SK-N-DZ (cell line): ENCODE measurements around the gene BIRC5.
"Not testable (repeated sequence)": the region's sequence is repeated elsewhere in the genome, so short reads cannot be mapped to it uniquely, and the experiment has no call there.

Source experiments
- DNase-seq: peaks from one replicate; pipeline ENCODE4 v3.0.0-alpha.2; 2015; ENCODE audit warnings: low spot score

The BIRC5 gene

GRCh38 chr17:78224231-78225087 is 10.4 kb downstream of the BIRC5 start:
- DNase-seq, result no peak

DNA sequence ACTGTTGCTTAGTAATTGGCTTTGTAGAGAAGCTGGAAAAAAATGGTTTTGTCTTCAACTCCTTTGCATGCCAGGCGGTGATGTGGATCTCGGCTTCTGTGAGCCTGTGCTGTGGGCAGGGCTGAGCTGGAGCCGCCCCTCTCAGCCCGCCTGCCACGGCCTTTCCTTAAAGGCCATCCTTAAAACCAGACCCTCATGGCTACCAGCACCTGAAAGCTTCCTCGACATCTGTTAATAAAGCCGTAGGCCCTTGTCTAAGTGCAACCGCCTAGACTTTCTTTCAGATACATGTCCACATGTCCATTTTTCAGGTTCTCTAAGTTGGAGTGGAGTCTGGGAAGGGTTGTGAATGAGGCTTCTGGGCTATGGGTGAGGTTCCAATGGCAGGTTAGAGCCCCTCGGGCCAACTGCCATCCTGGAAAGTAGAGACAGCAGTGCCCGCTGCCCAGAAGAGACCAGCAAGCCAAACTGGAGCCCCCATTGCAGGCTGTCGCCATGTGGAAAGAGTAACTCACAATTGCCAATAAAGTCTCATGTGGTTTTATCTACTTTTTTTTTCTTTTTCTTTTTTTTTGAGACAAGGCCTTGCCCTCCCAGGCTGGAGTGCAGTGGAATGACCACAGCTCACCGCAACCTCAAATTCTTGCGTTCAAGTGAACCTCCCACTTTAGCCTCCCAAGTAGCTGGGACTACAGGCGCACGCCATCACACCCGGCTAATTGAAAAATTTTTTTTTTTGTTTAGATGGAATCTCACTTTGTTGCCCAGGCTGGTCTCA is 11.2 kb downstream of the BIRC5 start:
- no peak for DNase-seq

DNA sequence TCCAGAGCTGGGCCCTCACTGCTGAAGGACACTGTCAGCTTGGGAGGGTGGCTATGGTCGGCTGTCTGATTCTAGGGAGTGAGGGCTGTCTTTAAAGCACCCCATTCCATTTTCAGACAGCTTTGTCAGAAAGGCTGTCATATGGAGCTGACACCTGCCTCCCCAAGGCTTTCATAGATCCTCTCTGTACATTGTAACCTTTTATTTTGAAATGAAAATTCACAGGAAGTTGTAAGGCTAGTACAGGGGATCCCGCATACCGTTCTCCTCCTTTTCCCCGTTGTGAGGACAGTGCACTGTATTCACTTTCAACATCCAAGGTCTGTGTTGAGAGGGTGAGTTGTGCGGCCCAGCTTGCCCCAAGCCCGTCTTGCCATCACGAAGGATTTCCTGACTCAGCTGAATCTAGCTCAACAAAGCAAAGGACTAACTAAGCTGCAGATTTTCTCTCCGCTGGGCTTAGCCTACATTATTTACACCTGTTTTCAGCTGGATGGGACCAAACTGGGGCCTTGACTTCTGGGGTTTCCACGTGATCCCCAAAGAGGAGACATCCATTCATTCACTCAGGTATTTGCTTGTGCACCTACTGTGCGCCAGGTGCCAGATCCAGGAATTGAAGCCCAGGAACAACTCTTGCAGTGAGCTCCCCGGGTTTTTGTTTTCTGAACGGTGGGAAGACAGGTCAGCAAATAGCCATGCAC is 12.2 kb downstream of the BIRC5 start:
- DNase-seq, result no peak

DNA sequence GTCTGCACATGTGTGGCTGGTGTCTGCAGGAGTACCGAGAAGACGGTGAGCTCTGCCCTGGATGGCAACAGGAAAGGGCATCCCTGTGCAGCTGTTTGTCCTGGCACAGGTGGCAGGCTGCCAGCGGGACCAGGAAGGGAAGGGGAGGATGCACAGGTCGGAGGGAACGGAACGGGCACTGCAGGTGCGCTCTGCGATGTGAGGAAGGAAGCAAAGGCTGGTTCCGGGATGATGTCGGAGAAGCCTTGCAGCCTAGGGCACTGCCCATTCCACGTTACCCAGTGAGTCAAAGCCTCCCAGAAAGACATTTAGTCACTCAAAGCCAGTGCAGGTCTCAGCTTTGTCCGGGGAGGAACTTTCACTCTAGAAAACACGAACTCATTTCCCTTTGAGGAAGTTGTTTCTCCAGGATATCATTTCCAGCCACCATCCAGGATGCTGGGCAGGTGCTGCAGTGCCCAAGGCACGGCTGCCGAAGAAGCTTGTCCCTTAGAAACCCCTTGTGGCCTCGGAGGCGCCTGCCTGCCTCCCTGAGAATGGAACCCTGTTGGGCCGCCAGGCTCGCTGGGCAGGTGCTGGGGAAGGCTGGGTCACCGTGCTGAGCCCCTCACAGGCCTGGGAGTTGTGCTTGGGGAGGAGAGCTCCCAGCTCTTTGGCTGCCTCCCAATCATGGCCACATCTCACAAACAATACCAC is 12.9 kb downstream of the BIRC5 start:
- DNase-seq, result no peak

- no peak for DNase-seq
Observed at GRCh38 chr17:78227455-78227916, 13.4 kb downstream of the BIRC5 start.

DNA sequence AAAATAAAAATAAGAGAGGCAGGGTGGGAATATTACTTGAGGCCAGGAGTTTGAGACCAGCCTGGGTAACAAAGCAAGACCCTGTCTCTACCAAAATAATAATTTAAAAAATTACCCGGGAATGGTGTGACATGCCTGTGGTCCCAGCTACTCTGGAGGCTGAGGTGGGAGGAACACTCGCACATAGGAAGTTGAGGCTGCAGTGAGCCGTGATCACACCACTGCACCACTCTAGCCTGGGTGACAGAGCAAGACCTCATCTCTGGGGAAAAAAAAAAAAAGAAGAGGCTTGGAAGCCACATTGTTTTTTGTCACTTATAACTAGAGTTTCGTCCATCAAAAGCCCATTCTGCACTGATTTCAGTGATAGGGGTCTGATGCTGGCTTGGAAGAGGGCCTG is 14.1 kb downstream of the BIRC5 start:
- no peak for DNase-seq

- DNase-seq, result peak; percentile 16
Observed at GRCh38 chr17:78230252-78230962, 16.4 kb downstream of the BIRC5 start.

DNA sequence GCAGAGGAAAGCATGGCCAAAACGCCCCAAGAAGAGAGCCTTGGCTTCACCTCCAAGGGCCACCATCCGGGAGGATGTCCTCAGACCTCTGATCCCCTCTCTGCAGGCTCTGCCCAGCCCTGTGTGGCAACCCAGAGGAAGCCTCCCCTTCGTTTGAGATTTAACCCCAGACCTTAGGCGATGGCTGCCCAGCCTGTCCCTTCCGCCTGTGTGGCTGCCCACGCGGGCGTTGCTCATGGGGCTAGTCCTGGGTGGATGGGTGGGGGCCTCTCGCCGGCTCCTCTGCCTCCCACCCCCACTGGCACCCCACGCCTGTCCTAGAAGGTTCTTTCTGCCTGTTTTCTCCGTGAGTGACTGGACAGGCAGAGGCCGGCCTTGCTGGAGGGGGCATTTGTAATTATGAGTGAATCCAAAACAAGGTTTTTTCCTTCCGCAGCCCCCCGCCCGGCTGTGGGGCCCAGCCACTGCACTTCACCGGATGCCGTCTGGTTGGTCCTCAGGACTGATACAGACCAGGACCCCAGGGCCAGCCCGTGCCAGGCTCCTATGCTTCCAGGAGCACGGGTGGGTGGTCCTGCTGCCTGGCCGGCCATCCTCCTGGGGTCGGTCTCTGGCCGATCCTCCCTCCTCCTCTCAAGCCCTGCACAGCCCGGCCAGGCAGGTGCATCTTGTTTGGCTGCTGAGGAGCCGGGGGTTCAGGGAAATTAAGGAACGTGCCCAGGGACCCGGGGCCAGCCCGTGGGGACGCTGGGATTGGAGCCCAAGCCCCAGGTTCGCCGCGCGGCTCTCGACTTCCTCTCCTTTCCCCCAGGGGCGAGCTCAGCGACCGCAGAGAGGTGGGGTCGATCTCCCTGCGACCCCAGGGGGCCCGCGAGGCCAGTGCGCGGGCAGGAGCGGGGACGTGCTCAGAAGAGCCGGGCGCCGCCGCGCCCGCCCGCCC is 17.2 kb downstream of the BIRC5 start, which contains the start of gene TMEM235:
Gene TMEM235, plus strand, starts transcription at position 636 of the 940 bp plus-strand sequence. CDS start 393 bp downstream, outside the sequence.
- no peak for DNase-seq

DNA sequence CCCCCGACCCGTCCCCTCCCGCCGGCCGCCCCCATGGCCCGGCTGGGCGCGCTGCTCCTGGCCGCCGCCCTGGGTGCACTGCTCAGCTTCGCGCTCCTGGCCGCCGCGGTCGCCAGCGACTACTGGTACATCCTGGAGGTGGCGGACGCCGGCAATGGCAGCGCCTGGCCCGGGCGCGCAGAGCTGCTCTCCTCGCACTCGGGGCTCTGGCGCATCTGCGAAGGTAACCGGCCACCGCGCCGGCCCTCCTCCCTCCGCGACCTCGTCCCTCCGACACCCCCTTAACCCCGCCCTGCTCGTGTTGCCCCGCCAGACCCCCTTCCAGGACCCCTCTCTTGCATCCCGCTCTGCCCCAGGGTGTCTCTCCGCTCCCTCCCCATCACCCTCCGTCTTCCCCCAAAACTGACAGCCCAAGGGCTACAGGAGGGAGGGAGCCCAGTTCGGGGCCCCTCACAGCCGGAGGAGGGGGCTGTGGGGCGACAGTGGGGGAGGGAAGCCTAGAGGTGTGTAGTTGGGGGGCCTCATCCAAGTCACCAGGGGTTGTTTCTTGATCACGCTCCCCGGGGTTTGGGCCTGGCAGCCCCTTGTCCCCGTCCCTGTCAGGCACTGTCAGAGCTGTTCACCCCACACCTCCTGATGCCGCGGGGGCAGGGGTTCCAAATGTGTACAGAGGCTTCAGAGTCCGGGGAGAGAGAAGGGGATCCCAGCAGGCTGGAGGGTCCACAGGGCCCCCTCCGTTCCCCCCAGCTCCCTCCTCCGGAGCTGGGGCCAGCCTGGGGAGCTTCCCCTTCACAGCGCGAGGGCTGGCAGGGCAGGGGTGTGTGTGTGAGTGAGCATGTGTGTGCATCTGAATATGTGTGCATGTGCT is 18.2 kb downstream of the BIRC5 start:
- peak; percentile 31 for DNase-seq

GRCh38 chr17:78232859-78233173 is 18.8 kb downstream of the BIRC5 start:
- peak; percentile 14 for DNase-seq

DNA sequence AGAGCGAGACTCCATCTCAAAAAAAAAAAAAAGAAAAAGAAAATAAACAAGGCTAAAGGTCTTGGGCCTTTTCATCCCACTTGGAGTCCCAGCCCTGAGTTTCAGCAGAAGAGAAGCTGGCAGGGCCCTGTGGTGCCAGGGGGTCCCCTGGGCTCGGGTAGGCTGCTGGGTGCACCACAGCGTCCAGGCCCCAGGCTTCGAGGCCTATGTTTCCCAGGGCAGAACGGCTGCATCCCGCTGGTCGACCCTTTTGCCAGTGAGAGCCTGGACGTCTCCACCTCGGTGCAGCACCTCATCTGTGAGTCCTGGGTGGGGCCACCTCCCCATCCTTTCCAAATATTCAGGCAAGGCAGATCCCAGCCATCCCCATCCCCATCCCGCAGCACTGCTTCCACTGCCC is 19.6 kb downstream of the BIRC5 start:
- DNase-seq, result no peak

- DNase-seq, result peak; percentile 25
Observed at GRCh38 chr17:78234261-78234865, 20.3 kb downstream of the BIRC5 start.

GRCh38 chr17:78235022-78235421 is 21.0 kb downstream of the BIRC5 start:
- not testable (repeated sequence) for DNase-seq

DNA sequence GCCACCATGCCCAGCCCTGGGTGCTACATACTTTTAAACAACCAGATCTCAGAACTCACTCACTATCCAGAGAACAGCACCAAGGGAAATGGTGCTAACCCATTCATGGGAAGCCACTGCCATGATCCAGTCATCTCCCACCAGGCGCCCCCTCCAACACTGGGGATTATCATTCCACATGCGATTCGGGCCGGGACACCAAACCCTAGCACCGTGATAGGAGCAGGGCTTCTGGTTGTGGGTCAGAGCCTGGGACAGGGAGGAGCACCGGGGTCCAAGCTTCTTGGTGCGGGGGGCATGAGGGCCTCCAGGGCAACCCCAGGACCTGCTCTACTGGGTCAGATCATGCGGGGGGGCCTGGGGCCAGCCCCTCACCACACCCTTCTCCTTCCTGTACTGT is 21.8 kb downstream of the BIRC5 start:
- no peak for DNase-seq

- DNase-seq, result peak; percentile 84
Observed at GRCh38 chr17:78236362-78237127, 22.5 kb downstream of the BIRC5 start.

DNA sequence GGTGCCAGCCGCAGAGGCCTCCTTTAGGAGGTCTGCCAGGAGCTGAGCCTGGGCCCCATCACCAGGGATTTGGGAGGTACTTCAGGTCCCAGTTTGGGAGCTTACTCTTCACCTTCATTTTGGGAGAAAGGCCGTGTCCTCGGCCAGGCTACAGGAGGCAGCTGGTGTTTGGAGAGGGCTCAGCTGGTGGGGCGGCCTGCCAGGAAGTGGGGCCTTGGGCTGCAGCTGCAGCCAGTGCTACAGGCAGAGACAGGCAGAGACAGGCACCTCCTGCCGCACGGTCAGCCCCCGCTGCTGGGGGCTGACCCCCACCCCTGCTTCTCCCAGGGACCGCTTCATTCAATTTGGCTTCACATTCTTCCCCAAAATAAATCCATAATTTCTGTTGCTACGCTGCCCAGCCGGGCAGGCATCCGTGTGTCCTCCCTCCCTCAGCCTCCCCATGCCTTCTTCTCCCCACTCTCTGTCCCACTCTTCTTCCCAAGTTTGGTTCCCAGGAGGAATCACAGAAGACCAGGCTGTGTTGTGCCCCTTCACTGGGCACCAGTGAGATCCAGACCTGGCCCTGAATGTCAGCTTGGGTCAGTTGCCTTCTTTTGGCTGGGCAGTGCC is 23.5 kb downstream of the BIRC5 start:
- DNase-seq, result peak; percentile 38
